Neutrophil (primary cell): ENCODE results near the gene RXFP3.

Source experiments
- H3K27ac ChIP-seq: fragments of 200-600 bp; sonication (generic); 2 replicates; pipeline ENCODE4 v1.5.1; 2016; ENCODE audit warnings: mild to moderate bottlenecking, moderate library complexity
- H3K27me3 ChIP-seq: fragments of 200-600 bp; sonication (generic); 2 replicates; pipeline ENCODE4 v1.6.0; 2016; ENCODE audit warnings: mild to moderate bottlenecking
- H3K36me3 ChIP-seq: fragments of 200-600 bp; sonication (generic); 2 replicates; pipeline ENCODE4 v1.5.1; 2017
- H3K4me1 ChIP-seq, 2 experiments: fragments of 200-600 bp in 1 of 2; sonication (generic) in 1 of 2; 1 replicate in 1 of 2; 2 replicates in 1 of 2; pipeline versions ENCODE4 v1.5.1 to v1.6.1; 2013 to 2016; ENCODE audit warnings: low read depth in 1 of 2, low read length in 1 of 2, mild to moderate bottlenecking in 1 of 2, moderate library complexity in 1 of 2; ENCODE audit not compliant: control insufficient read depth in 1 of 2, insufficient read depth in 1 of 2
- H3K4me3 ChIP-seq, 2 experiments: fragments of 200-600 bp in 1 of 2; sonication (generic) in 1 of 2; 1 replicate in 1 of 2; 2 replicates in 1 of 2; pipeline ENCODE4 v1.5.1; 2013 to 2016; ENCODE audit warnings: low read depth in 1 of 2, low read length in 1 of 2, mild to moderate bottlenecking in 1 of 2, moderate library complexity in 1 of 2
- H3K9me3 ChIP-seq: fragments of 200-600 bp; sonication (generic); 2 replicates; pipeline ENCODE4 v1.5.1; 2016
- CTCF ChIP-seq: fragments of 200-600 bp; sonication (generic); IDR thresholded peaks from 2 replicates; pipeline ENCODE4 v1.5.1; 2016; ENCODE audit warnings: antibody characterized with exemption

The RXFP3 gene

GRCh38 chr5:33966805-33967204, 30.6 kb downstream of the RXFP3 start:
- no peaks in the 10 kb centered on the region for H3K27me3 ChIP-seq
- no peak for TF ChIP-seq CTCF

GRCh38 chr5:33968211-33969005, 32.2 kb downstream of the RXFP3 start:
- Histone ChIP-seq H3K4me1 (no peaks in the 10 kb centered on the region), H3K4me3 (no peak overlapping the region), H3K36me3 (no peaks in the 10 kb centered on the region), H3K27me3 (no peaks in the 10 kb centered on the region), H3K9me3 (no peaks in the 10 kb centered on the region), H3K27ac (no peak overlapping the region)
- no peak for TF ChIP-seq CTCF

More at GRCh38 chr5:33966805-33967204, 30.6 kb downstream of the RXFP3 start:
- H3K36me3 ChIP-seq, result no peaks in the 10 kb centered on the region
- H3K4me3 ChIP-seq, result no peak overlapping the region
- no peaks in the 10 kb centered on the region for H3K9me3 ChIP-seq
- no peaks in the 10 kb centered on the region for H3K4me1 ChIP-seq
- H3K27ac ChIP-seq, result no peak overlapping the region

- no peak overlapping the region for H3K27ac ChIP-seq
- H3K4me3 ChIP-seq, result no peak overlapping the region
- no peaks in the 10 kb centered on the region for H3K4me1 ChIP-seq
- no peaks in the 10 kb centered on the region for H3K9me3 ChIP-seq
- no peaks in the 10 kb centered on the region for H3K27me3 ChIP-seq
- TF ChIP-seq CTCF, result no peak
- no peaks in the 10 kb centered on the region for H3K36me3 ChIP-seq
Observed at GRCh38 chr5:33969572-33970452, 33.6 kb downstream of the RXFP3 start.

- no peak overlapping the region for H3K27ac ChIP-seq
- no peaks in the 10 kb centered on the region for H3K36me3 ChIP-seq
- no peaks in the 10 kb centered on the region for H3K9me3 ChIP-seq
- peaks cover 7% of the 10 kb centered on the region for H3K27me3 ChIP-seq
- TF ChIP-seq CTCF, result no peak
- no peak overlapping the region for H3K4me3 ChIP-seq
- no peaks in the 10 kb centered on the region for H3K4me1 ChIP-seq
Observed at GRCh38 chr5:33973271-33973670, 37.1 kb downstream of the RXFP3 start.

GRCh38 chr5:33975852-33976251, 39.7 kb downstream of the RXFP3 start:
- Histone ChIP-seq H3K27me3 (peaks cover 7% of the 10 kb centered on the region), H3K4me1 (no peaks in the 10 kb centered on the region), H3K4me3 (no peak overlapping the region), H3K36me3 (no peaks in the 10 kb centered on the region), H3K27ac (no peak overlapping the region), H3K9me3 (no peaks in the 10 kb centered on the region)
- TF ChIP-seq CTCF, result no peak
